ENCODE results near the gene GPATCH2L.

The GPATCH2L gene

DNA sequence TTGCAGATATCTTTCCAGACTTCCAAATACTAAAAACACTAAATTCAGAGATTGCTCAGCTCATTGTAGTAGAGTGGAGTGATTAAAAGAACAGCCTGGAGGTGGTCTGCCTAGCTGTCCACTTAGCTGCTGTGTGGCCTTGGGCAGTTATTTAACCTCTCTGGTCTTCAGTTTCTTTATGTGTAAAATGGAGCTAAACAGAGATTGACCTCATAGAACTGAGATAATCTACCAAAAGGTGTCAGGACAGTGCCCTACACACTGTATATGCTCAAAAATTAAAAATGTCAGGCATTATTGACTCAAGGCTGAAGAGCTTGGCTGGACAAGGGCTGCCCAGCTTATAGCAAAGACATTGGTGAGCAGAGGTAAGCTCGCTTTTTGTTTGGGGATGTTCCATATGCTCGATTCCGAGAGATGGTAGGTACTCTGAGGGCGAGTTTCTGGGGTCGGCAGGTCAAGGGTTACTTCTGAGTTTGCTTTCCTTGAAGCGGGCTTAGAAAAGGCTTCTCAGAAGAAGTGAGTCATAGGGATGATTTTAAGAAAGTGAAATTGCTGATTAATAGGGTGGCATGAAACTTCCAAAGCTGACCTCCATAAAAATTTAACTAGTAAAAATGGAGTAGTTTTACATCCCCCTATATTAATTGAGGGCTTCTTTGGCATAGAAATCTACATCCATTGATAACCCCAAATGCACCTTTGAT is 107.5 kb downstream of the GPATCH2L start:
- no peak for DNase-seq

DNA sequence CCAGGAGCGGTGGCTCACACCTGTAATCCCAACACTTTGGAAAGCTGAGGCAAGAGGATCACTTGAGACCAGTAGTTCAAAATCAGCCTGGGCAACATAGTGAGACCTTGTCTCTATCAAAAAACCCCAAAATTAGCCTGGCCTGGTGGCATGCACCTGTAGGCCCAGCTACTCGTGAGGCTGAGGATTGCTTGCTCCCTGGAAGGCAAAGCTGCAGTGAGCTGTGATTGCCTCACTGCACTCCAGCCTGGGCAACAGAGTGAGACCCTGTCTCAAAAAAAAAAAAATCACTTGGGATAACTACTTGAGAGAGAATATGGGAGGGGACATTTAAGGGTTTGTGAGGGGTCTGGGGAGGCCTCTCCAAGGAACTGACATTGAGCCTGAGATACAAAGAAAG is 109.0 kb downstream of the GPATCH2L start:
- no peak for DNase-seq

DNA sequence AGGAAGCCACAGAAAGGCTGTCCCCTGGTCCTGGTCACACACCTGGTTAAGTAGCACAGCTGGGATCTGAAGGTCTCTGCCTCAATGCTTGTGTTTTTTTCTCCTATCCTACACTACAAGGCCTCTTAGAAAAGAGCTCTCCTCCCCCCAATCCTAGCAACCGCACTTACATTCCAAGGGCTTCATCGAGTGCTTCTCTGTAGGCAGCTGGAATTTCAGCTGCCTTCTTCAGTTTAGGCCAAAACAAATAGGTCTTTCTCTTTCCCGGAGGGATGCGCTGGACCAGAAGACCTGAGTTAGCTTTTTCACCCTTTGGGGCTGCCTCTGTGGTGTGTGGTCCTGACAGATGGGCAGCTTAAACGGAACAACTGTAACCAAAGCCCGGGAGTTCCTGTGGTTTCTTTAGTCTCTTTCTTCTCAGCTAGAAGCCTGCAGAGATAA is 109.7 kb downstream of the GPATCH2L start:
- DNase-seq, result no peak

DNA sequence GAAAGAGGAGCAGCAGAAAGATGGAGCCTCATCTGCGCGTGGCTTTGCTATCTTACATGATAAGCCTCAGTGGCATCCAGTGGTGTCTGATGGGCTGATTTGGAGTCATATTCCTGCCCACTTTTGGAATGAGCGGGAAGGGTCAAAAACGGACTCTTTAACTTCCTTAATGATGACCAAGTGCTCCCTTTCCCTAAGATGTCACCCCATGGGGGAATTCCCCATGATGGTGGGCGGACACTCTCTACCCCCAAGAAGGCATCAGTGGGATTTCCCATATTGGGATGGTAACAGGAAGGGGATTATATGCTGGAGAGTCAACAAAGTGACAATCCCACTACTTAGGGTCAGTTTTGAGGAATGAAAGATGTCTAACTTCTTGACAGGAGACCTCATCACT is 110.9 kb downstream of the GPATCH2L start:
- DNase-seq, result no peak

All from 8988T (cell line).